GM18517 (cell line): ENCODE data around the gene P2RX3.
"Not testable (repeated sequence)": the region's sequence is repeated elsewhere in the genome, so short reads cannot be mapped to it uniquely, and the experiment has no call there.

Source experiments
- ATAC-seq: cut with Tn5 transposase; IDR thresholded peaks from one replicate; pipeline ENCODE4 v1.9.1; 2021; ENCODE audit warnings: mild to moderate bottlenecking, moderate library complexity; ENCODE audit not compliant: unreplicated experiment

The P2RX3 gene

GRCh38 chr11:57324154-57324885, 13.8 kb upstream of the P2RX3 start:
- no peak for ATAC-seq

GRCh38 chr11:57324886-57325734, 13.0 kb upstream of the P2RX3 start, which contains the start of gene TNKS1BP1:
TNKS1BP1 (minus strand) TSS chr11:57324952; CDS start chr11:57321885, 3,067 bp downstream.
- peak; percentile 89 for ATAC-seq

- no peak for ATAC-seq
Observed at GRCh38 chr11:57325735-57326048, 12.5 kb upstream of the P2RX3 start.

GRCh38 chr11:57327721-57328120, 10.4 kb upstream of the P2RX3 start:
- ATAC-seq: no peak

GRCh38 chr11:57330029-57330428, 8.1 kb upstream of the P2RX3 start:
- no peak for ATAC-seq

- ATAC-seq: no peak
Observed at GRCh38 chr11:57331720-57332119, 6.4 kb upstream of the P2RX3 start.

GRCh38 chr11:57332694-57333440, 5.3 kb upstream of the P2RX3 start:
- no peak for ATAC-seq

GRCh38 chr11:57335023-57335342, 3.2 kb upstream of the P2RX3 start:
- peak; percentile 2 for ATAC-seq

- ATAC-seq: peak; percentile 96
Observed at GRCh38 chr11:57335343-57336110, 2.6 kb upstream of the P2RX3 start, which contains the start of gene SSRP1. SSRP1 (minus strand) TSS chr11:57335892; CDS start chr11:57335121, 771 bp downstream.

- ATAC-seq: no peak
Observed at GRCh38 chr11:57336111-57336666, 2.0 kb upstream of the P2RX3 start.

GRCh38 chr11:57336856-57337255, 1.3 kb upstream of the P2RX3 start:
- not testable (repeated sequence) for ATAC-seq

- no peak for ATAC-seq
Observed at GRCh38 chr11:57339328-57339727, 1.2 kb downstream of the P2RX3 start.

- ATAC-seq: no peak
Observed at GRCh38 chr11:57340039-57340615, 2.0 kb downstream of the P2RX3 start.

GRCh38 chr11:57341250-57341808, 3.2 kb downstream of the P2RX3 start:
- no peak for ATAC-seq

GRCh38 chr11:57342702-57343101, 4.5 kb downstream of the P2RX3 start:
- no peak for ATAC-seq

GRCh38 chr11:57343825-57344224, 5.7 kb downstream of the P2RX3 start:
- no peak for ATAC-seq

- no peak for ATAC-seq
Observed at GRCh38 chr11:57344826-57345225, 6.7 kb downstream of the P2RX3 start.

GRCh38 chr11:57345555-57346211, 7.5 kb downstream of the P2RX3 start:
- ATAC-seq: peak; percentile 69

GRCh38 chr11:57347336-57347735, 9.2 kb downstream of the P2RX3 start:
- ATAC-seq: no peak
